Right cardiac atrium (tissue), 5 donors: Measurements from ENCODE around the gene HGD. TPM values are rescaled to one million over a fixed set of nuclear protein-coding genes. Genes with fewer than 3 reads are reported as not detected.

Experiments used
- polyA plus RNA-seq: library from polyadenylated mRNA; stranded (reverse); fragments of 200-250 nt; gene quantifications from one replicate; pipeline ENCODE4 v1.2.3, GENCODE V29; 2013
- total RNA-seq, 4 donors: library from RNA; stranded (reverse); fragmentation: NEBNext Ultra II Directional; extraction: Animal tissue kit (Norgen Biotek cat#: 25700); gene quantifications; one replicate each; pipeline ENCODE4 v1.2.1, GENCODE V29; 2021
- donor health status: healthy with polysubstance abuse.
- donor health status: DM: no; HTN: yes; CAD: no.
- donor health status: DM: no; HTN: no; CAD: no.
- donor health status: DM: no; HTN: yes; CAD: no; lungs with severe emphysema.
- donor health status: DM: yes; HTN: yes; CAD: no.

Gene HGD
- total and polyA plus RNA-seq, 5 donors, result 0.07 to 0.50 (median 0.11) TPM; not detected in 2

Other genes starting within 250 kb of the HGD start
- gene FSTL1, start 231.2 kb downstream of the HGD start, total RNA-seq, result 100 to 1,000 TPM; 341 to 735 (median 465) TPM
- gene FSTL1, start 231.2 kb downstream of the HGD start, polyA plus RNA-seq, result 134 TPM
- gene NDUFB4, start 85.9 kb downstream of the HGD start, total RNA-seq, result 100 to 1,000 TPM; 286 to 426 (median 372) TPM
- 667 TPM for gene NDUFB4, start 85.9 kb downstream of the HGD start, polyA plus RNA-seq
- gene RABL3, start 60.3 kb upstream of the HGD start, total RNA-seq, result 10 to 100 TPM; 13.6 to 19.6 (median 15.7) TPM
- 4.7 TPM for gene RABL3, start 60.3 kb upstream of the HGD start, polyA plus RNA-seq
- 10 to 100 TPM; 10.3 to 13.9 (median 11.7) TPM for gene GTF2E1, start 60.5 kb upstream of the HGD start, total RNA-seq
- 4.9 TPM for gene GTF2E1, start 60.5 kb upstream of the HGD start, polyA plus RNA-seq
- gene STXBP5L, start 226.0 kb upstream of the HGD start, total RNA-seq, result under 1 TPM in 3 of 4 donors, not detected in 1; 0.09 to 0.25 (median 0.14) TPM
- gene STXBP5L, start 226.0 kb upstream of the HGD start, polyA plus RNA-seq, result not detected